Stimulated activated CD4-positive, alpha-beta T cell treated with anti-CD3 and anti-CD28 coated beads, Interleukin-1b, Interleukin-23, amount 100 ng/mL, for 1 hour (primary cell): Measurements from ENCODE around the gene R3HDM2.

Experiments used
- DNase-seq, 2 donors: peaks; one replicate each; pipeline ENCODE4 v3.0.0-alpha.2; 2020; ENCODE audit warnings: low read depth in 2 of 2

R3HDM2 gene

DNA sequence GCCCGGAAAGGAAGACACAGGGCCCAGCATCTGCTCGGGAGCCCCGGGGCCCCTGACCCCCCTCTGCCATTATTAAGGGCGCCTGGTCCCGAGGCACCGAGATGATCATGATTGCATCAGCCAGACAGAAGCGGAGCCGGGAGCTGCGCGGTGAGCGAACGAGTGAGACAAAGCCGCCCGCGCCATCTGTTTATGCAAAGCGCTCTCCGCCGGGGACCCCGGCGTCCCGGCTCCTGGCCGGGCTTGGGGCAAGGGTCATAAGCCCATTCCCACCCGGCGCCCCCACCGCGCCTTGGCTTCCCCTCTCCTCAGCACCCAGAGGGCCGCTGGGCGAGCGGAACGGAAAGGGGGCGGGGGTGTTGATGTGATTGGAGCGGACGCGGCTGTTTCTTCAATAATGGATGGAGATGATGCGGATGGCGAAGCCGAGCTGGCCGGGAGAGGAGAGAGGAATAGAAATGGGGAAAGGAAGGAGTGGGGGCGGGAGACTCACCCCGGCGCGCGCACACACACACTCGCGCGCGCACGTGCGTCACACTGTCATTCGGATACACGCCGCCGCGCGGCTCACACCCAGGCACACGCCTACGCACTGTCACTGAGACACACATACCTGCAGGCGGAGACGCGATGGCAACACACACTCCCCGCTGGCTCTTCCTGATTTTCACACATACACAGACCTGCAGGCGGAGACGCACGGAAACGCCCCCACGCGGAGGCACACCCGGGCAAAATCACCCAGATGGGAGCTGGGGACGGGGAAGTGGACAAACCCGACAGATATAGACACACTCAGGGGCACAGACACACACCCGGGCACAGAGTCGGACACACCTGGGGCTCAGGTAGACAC is 190.5 kb downstream of the R3HDM2 start:
- DNase-seq, result peak in 1 of 2 donors; percentile 45

DNA sequence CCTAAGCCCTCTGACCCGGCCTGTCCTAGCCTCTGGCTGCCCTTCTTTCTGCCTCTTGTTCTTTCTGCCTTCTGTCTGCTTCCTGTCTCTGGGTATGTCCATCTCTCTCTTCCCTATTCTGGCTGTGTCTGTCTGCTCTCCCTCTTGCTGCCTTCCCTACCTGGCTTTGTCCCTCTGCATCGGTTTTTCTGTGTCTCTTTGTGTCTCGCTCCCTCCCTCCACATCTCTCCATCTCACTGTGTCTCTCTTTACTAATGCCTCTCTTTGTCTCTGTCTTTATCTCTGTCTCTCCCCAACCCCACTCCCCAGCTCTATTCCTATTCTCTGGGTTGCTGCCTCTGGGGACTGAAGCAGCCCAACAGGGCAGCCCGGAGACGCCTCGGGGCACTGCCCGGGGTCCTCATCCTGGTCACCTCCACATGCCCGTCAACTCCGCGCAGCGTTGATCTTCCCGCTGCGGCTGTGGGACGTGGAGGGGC is 191.2 kb downstream of the R3HDM2 start:
- DNase-seq, result no peak

DNA sequence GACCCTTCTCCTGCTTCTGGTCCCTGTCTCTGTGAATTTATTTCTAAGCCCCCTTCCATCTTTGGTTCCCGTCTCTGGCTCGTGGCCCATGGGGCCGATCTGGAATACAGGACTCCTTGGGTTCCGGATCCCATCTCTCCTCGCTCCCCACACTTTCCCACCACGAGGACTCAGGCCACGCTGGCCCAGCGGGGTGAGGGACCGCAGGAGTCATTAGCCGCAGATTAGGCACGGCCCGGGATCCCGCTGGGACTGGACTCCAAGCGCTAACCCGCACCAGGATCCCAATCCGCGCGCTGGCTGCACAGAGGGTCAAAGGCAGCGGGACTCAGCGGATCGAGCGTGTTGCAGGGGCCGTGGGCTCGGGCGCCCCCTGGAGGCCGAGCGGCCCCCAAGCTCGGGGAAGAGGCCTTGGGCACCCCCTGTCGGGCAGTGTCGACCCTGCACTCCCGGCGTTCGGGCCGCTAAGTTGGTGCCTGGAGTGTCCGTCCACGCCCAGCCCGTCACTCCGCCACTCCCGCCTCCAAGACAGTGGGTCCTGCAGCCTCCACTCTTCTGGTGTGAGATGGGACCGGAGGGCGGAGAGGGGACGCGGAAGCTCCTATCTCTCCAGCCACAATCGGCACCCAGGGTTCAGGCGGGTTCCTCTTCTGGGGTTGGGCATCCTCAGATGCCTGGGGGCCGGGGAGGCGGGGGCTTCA is 191.8 kb downstream of the R3HDM2 start:
- peak; percentile 68 to 87 for DNase-seq

DNA sequence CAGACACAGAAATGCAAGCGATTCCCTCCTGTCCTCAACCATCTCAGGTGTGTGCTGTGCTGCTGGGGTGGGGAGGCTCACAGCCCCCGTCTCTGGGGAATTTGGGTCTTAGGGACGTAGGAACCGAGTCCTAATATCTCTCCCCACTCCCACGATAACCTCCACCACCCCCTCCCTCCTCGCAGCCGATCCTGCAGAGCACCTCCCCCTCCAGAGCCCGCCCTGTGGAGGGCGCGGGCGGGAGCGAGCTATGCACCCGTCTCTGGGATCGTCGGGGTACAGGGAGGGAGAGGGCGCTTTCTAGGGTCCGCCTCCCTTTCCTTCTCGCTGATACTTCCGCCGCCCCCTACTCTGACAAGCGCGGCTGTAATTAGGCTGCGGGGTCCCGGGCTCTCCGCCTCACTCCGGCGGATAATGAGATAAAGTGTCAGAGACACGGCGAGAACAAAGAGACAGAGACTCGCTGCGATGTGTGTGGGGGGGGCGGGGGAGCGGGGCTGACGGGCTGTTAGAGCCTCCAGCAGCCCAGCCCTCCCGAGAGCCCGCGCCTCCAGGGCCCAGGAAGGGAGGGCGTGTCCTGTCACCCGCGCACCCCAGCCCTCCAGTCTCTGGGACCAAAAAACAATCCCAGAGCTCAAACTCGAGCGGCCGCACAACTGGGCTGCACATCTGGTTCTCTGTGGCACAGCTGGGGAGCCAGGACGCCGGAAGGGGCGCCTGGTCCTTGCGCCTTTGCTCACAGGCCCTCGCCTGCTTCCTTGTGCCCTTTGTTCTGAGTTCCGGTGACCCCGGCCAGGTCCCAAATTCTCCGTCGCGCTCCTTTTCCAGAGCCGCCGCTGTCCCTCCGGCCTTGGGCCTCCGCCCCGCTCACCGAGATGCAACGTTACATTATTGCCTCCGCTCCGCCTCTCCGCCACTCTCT is 192.7 kb downstream of the R3HDM2 start:
- DNase-seq, result no peak

DNA sequence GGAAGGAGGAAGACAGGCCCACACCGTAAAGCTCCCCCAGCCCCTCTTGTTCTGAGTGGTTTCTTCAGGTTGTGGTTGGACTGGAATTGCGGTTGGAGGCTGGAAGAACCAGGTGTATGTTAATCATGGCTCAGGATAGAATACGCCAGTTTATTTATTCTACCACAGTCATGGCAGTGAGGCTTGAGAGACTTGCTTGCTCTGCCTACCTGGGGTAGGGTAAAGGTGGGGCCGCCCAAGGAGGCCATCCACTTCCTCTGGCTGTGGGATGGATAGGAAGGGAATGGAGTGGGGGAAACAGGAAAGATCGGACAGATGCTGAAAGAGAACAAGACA is 193.3 kb downstream of the R3HDM2 start:
- DNase-seq, result no peak

DNA sequence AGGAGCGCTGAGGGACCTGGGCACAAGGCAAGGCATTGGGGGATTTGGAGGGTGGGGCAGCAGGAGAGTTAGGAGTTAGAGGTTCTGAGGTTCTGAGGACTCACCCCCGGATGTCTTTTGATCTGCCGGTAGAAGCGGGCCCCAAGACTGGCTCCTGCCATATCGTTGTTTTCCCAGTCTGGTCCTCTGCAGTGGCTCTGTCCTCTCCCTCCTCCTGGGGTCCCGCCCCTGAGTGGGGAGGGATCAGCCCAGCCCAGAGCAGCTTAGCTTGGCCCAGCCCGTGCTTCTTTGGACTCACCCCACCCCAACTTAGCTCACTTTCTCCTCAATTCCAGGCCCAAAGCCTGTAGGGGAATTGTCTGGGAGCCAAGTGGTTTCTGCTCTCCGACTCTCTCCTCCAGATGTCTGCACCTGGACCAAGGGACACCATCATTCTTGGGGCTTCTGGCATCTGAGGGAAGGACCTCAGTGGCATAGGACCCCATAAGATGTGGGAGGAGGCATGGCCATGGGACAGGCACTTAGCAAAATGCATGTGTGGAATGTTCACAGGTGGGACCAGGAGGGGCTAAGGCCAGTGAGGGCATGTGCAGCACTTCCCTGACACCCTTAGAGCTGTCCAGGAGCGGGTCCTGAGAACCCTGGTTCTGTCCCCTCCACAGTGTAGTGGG is 193.8 kb downstream of the R3HDM2 start:
- no peak for DNase-seq

DNA sequence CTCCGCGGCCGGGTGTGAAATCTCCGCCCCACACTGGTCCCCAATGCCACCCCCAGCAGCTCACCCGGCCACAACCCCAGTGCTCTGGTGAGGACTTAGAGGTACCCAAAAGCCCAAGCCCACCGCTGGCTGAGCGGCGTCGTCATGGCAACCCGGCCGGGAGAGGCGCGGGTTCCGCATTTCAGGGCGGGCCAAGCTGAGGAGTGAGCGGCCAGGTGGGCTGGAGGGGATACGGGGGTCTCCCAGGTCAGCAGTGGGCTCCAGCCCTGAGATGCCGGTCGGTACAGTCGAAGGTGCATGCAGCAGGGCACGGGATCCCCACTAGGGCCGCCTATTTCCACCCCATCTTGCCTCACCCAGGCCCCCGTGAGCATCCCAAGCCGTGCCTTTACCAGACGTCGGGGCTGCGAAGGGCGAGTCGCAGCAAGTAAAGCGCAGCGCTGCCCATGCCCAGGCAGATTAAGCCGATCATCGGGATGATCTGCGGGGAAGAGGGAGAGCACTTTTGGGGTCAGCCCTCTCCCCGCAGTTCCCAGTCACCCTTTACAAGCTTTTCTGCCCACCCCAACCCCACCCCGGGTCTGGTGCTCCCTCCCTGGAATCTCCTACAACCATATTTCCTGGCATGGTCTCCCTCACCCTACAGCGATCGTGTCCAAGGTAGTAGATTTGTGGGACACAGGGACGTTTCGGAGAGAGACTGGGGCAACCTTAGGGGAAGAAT is 194.5 kb downstream of the R3HDM2 start:
- no peak for DNase-seq

DNA sequence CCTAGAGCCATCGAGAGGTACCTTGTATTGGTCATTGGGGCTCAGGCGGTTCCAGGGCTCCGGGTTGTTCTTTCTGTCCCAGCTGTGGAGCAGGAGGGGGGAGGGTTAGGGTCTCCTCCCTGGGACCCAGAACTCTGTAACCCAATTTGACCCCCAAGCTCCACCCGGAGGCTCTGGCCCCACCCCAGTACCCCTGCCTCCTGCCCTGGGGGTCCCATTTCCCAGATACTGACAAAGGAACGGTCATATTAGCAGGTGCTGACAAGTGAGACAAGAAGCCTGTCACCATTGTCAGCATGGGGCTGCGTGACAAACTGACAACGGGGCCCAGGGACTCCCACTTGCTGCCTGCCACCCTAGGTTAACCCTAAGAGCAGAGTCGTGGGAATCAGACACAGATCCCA is 195.1 kb downstream of the R3HDM2 start:
- DNase-seq, result no peak

DNA sequence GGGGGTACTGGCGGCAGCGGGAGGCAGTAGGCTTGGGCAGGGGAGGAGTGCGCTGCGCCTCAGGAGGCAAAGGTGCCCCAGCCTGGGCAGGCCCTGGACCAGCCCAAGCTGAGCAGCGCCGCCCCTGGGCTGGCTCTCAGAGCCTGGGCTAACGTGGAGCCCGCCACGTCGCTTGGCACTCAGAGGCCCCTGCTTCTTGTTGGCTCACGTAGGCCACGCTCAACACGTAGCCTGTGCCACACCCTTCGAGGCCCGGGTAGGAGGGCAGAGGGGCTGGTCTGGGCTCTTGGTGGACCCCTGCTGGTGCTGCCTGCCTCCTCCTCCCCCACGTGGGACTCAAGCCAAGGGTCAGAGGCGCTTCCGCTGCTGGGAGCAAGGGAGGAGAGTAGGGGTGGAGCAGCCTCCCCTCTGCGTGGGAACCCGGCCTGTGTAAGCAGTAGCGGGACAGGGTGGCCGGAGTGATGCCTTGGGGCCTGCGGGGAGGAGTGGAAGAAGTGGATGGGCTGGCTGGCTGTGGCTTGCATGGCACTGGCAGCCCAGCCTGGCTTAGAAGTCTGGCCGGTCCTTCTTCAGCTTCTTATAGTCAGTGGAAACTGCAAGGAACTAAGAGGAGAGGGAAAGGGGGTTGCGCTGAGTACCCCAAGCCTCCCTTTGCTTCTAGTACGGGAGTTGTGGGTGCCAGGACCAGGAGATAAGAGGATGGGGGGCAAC is 195.7 kb downstream of the R3HDM2 start:
- DNase-seq, result no peak

DNA sequence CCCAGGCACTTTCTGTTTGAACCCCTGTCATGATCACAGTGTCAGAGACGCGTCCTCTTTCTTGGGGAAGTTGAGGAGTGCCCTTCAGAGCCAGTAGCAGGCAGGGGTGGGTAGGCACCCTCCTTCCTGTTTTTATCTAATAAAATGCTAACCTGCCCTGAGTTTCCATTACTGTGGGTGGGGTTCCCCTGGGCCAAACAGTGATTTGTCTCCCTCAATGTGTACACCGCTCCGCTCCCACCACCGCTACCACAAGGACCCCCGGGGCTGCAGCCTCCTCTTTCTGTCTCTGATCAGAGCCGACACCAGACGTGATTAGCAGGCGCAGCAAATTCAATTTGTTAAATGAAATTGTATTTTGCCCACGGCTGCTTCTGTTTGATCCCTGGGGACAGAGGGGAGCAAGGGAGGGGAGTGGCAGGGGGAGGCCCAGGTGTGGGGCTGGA is 196.2 kb downstream of the R3HDM2 start:
- DNase-seq, result no peak

DNA sequence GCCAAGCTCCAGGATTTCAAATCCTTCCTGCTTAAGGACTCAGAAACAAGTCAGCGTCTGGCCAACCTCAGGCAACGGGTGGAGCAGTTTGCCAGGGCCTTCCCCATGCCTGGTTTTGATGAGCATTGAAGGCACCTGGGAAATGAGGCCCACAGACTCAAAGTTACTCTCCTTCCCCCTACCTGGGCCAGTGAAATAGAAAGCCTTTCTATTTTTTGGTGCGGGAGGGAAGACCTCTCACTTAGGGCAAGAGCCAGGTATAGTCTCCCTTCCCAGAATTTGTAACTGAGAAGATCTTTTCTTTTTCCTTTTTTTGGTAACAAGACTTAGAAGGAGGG is 196.6 kb downstream of the R3HDM2 start:
- no peak for DNase-seq

DNA sequence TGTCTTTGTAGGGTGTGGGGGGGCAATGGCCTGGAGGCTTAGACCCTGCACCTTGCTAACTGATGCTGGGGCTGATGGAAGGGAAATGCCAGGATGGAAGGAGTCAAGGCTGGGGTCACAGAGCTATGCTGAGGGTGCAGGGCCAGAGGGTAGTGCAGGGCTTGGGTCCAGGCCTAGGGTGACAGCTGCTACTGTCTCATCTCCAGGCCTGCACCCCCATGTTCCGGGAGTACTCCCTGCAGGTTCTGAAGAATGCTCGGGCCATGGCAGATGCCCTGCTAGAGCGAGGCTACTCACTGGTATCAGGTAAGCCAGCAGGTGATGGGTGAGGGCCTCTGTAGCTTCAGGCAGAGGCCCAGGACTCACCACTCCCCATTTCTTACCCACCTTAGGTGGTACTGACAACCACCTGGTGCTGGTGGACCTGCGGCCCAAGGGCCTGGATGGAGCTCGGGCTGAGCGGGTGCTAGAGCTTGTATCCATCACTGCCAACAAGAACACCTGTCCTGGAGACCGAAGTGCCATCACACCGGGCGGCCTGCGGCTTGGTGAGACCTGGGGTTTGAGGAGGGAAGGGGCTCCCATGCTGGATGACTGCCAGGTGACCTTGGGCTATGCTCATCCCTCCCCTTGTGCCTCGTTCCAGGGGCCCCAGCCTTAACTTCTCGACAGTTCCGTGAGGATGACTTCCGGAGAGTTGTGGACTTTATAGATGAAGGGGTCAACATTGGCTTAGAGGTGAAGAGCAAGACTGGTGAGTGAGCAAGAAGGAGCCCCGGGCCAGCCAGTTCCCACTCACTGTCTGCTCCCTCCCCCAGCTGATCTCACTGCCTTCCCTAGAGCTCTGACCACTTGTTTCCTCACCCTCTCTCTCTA is 197.2 kb downstream of the R3HDM2 start:
- no peak for DNase-seq

DNA sequence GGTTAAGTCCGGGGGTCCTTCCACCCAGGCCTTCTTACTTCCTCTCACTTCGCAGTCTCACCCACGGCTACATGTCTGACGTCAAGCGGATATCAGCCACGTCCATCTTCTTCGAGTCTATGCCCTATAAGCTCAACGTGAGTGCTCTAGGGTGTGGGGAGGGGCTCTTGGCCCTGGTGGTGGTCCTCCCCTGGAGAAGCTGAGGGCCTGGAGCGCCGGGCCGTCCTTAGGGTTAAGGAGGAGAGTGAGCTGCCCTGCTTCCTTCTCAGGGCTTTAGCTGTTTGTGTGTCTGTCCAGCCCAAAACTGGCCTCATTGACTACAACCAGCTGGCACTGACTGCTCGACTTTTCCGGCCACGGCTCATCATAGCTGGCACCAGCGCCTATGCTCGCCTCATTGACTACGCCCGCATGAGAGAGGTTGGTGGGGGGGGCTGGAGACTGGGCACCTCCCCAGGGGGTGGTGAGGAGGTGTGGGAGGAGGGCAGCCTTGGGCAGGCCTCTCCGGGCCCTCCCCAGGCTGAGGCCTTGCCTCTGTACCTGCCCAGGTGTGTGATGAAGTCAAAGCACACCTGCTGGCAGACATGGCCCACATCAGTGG is 198.6 kb downstream of the R3HDM2 start:
- no peak for DNase-seq

DNA sequence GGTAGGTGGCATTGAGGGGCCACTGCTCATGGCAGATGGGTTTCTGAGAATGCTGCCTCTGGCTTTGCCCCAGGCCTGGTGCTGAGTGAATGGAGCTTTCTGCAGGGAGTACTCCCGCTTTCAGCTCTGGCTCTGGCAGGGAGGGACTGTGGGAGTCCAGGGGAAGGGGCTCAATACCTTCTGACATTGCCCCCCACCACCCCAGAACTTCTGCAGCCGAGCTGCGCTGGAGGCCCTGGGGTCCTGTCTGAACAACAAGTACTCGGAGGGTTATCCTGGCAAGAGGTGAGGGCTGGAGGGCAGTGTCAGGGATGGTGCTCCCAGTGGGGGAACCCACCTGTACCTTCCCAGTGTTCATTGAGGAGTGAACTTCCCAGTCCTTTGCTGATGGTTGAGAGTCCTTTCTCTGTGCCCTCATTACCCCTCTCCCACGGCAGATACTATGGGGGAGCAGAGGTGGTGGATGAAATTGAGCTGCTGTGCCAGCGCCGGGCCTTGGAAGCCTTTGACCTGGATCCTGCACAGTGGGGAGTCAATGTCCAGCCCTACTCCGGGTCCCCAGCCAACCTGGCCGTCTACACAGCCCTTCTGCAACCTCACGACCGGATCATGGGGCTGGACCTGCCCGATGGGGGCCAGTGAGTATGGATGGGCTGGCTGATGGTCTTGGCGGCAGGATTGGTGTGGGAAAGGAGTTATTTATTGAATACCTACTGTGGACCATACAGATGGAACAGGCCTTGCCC is 199.4 kb downstream of the R3HDM2 start:
- no peak for DNase-seq

DNA sequence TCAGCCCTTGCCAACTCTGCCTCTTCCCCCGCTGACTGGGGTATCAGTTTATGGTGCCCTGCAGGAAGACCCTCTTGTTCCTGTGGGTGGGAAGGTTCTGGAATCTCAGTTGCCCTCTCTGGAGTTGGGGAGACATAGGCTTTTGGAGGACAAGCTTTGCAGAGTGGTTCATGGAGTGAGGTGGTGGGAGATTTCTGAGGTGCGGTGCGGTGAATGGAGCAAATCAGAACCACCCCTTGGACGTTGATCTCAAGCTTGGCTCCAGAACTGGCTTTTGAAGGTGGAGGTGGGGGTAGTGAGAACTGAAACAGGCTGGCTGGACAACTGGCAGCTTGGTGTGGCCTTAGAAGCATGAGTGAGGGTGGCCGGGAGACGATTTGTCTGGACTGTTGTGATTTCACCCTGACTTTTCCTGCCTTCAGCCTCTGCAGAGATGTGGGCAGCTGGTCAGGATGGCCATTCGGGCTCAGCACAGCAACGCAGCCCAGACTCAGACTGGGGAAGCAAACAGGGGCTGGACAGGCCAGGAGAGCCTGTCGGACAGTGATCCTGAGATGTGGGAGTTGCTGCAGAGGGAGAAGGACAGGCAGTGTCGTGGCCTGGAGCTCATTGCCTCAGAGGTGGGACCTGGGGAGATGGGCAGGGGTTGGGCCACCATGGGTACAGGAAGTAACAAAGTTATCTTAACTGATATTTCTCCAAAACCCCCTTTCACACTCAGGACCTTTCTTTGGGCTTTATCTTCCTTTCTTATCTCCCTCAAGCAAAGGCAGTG is 200.3 kb downstream of the R3HDM2 start:
- DNase-seq, result no peak

DNA sequence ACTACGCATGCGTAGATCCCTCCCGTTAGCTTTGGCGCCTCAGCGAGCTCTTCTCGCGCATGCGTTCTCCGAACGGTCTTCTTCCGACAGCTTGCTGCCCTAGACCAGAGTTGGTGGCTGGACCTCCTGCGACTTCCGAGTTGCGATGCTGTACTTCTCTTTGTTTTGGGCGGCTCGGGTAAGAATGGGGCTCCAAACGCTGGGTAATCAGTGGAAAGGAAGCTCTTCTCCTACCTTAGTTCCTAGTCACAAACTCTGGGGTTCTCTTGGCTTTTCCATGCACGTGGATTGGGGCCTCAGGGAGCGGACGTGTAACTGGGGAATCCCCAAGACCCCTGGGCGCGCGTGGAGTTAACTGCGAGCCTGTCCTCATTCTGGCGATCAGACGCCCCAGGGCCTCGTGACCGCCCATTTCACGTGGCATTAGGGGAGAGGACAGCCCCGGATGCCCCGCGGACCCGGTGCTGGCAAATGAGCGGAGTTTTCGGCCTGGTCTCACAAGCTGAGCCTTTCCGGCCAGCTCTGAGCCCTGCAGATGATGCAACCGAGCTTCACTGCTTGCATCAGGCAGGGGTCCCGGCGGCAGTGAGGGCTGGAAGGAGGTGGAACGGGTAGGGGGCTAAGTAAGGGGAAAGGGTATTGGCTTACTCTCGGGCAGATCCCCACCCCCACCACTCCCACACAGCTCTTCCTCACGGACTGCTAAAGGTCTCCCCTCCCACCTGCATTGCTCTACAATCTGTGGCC is 201.0 kb downstream of the R3HDM2 start, which contains the start of gene SHMT2:
Gene SHMT2, plus strand, starts transcription at position 78 of the 747 bp plus-strand sequence. Its CDS starts 68 bp downstream, at position 146.
- DNase-seq, result peak; percentile 76 to 86
